Measurements from ENCODE around the gene OR6V1. TPM values are rescaled to one million over a fixed set of nuclear protein-coding genes. Genes with fewer than 3 reads are reported as not detected.

The OR6V1 gene
- total and polyA plus RNA-seq, 10 of the 15 experiments (the other 5 are each of a cell fraction or from before 2014, with no cell fraction given): not detected

- no peak overlapping the region for H3K4me3 ChIP-seq
- ChIA-PET RAD21 (ENCODE audit: unreplicated experiment) (no interaction called here), POLR2A (interaction anchor here (0.5 kb wide), 1 partner anchor 68 kb away, joined by 3 read pairs; no protein-coding TSS in a partner anchor), CTCF (no interaction called here), SMC1A (ENCODE audit: uncharacterized antibody, unreplicated experiment) (no interaction called here)
- H3K9me3 ChIP-seq (replicated peaks; ENCODE audit: control insufficient read depth, insufficient read depth, low read length): no peaks in the 10 kb centered on the region
- no peaks in the 10 kb centered on the region for H3K79me2 ChIP-seq (ENCODE audit: control insufficient read depth, insufficient read depth, low read length)
- intact Hi-C loops (cut with micrococcal nuclease; ENCODE audit: unreplicated experiment) (no loop called here), in situ Hi-C loops (cut with MboI) (no loop called here)
- no peaks in the 10 kb centered on the region for H4K20me1 ChIP-seq (ENCODE audit: control insufficient read depth, insufficient read depth)
- H2AFZ ChIP-seq (ENCODE audit: control insufficient read depth, low read depth, low read length): no peak overlapping the region
- no peak for ATAC-seq
- WGBS (ENCODE audit: insufficient coverage, insufficient replicate concordance, low lambda C conversion rate, missing lambda C conversion rate): 69% methylated on average over 3 of the region's 3 CpGs
- no peak overlapping the region for H3K4me2 ChIP-seq (ENCODE audit: control insufficient read depth, insufficient read depth)
- no peaks in the 10 kb centered on the region for H3K36me3 ChIP-seq (ENCODE audit: control insufficient read depth in 2 of 2, insufficient read depth in 2 of 2, low read length in 1 of 2)
- no peak for FAIRE-seq
- DNase-seq (ENCODE audit: low read depth, low spot score): no peak
- H3K9ac ChIP-seq (ENCODE audit: control insufficient read depth, insufficient read depth, low read length): no peak overlapping the region
- H3K27ac ChIP-seq (ENCODE audit: control insufficient read depth, insufficient read depth): no peak overlapping the region
- H3K27me3 ChIP-seq (replicated peaks in 1 of 2; ENCODE audit: control insufficient read depth in 2 of 2, insufficient read depth in 2 of 2, low read length in 1 of 2): no peaks in the 10 kb centered on the region; a peak in 1 of 4 replicates
- no peaks in the 10 kb centered on the region for H3K4me1 ChIP-seq (ENCODE audit: control insufficient read depth, insufficient read depth, low read length)
- no TSS peak for BruUV-seq (replicated peaks)
- TF ChIP-seq USF2 (IDR thresholded peaks at IDR 0.05; ENCODE audit: borderline replicate concordance, low read depth, low read length) (no peak), RFX5 (IDR thresholded peaks at IDR 0.05; ENCODE audit: low read depth, low read length) (no peak), MYB (IDR thresholded peaks at IDR 0.05; ENCODE audit: borderline replicate concordance, low read depth, low read length) (no peak), SUPT20H (IDR thresholded peaks at IDR 0.05; ENCODE audit: borderline replicate concordance, control insufficient read depth, low read depth, low read length) (no peak), SMC3 (IDR thresholded peaks at IDR 0.05; ENCODE audit: borderline replicate concordance, low read length) (no peak), POLR2AphosphoS5 (IDR thresholded peaks at IDR 0.05; ENCODE audit: low read length) (no peak), ZNF274 (IDR thresholded peaks at IDR 0.05; ENCODE audit: insufficient read depth, insufficient read length) (no peak), IKZF1 (conservative IDR thresholded peaks at IDR 0.05) (no peak), ZNF217 (IDR thresholded peaks at IDR 0.05) (no peak), IKZF2 (IDR thresholded peaks at IDR 0.05) (no peak), CBX5 (IDR thresholded peaks at IDR 0.05; ENCODE audit: low read depth) (no peak), CBX3 (IDR thresholded peaks at IDR 0.05; ENCODE audit: borderline replicate concordance, low read depth) (no peak), ZNF622 (IDR thresholded peaks at IDR 0.05) (no peak), CUX1 (IDR thresholded peaks at IDR 0.05; ENCODE audit: insufficient replicate concordance, low read depth, low read length) (no peak), ZZZ3 (IDR thresholded peaks at IDR 0.05; ENCODE audit: control insufficient read depth, insufficient read length, low read depth) (no peak), KLF5 (IDR thresholded peaks at IDR 0.05; ENCODE audit: partially characterized antibody) (no peak), TBL1XR1 (IDR thresholded peaks at IDR 0.05; ENCODE audit: low read depth, low read length) (no peak), POLR2A (IDR thresholded peaks at IDR 0.05; ENCODE audit: low read depth, low read length) (no peak)
- TF ChIP-seq, protein P1, sequence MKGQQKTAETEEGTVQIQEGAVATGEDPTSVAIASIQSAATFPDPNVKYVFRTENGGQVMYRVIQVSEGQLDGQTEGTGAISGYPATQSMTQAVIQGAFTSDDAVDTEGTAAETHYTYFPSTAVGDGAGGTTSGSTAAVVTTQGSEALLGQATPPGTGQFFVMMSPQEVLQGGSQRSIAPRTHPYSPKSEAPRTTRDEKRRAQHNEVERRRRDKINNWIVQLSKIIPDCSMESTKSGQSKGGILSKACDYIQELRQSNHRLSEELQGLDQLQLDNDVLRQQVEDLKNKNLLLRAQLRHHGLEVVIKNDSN (IDR thresholded peaks at IDR 0.05; ENCODE audit: borderline replicate concordance, extremely low read length, insufficient read depth, low read depth, low read length): no peak
Measured at GRCh38 chr7:143073556-143073955, 21.4 kb downstream of the OR6V1 start.
